Activated CD8-positive, alpha-beta memory T cell treated with anti-CD3 and anti-CD28 coated beads for 1 hour (primary cell): ENCODE data around the gene RXFP4.

Source experiments
- DNase-seq, 2 donors: peaks; one replicate each; pipeline ENCODE4 v3.0.0-alpha.2; 2020; ENCODE audit warnings: low read depth in 1 of 2; ENCODE audit errors: extremely low read depth in 1 of 2

RXFP4 gene

DNA sequence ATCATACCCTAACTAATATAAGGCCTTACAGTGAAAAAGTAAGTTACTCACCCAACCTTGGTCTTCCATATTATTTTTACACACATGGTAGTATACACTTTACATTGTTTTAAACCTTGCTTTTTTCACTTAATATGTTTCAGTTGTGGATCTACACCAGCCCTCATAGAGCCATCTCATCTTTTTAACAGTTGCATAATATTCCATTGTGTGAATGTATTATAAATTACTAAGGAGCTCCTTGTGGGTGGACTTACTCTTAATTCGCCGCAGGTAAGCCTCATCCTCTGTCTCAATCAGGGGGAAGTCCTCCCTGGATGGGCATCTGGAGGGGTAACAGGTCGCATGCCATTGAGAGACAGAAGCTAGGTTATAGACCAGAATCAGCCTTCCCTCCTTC lies 13.2 kb downstream of the RXFP4 start:
- no peak for DNase-seq

DNA sequence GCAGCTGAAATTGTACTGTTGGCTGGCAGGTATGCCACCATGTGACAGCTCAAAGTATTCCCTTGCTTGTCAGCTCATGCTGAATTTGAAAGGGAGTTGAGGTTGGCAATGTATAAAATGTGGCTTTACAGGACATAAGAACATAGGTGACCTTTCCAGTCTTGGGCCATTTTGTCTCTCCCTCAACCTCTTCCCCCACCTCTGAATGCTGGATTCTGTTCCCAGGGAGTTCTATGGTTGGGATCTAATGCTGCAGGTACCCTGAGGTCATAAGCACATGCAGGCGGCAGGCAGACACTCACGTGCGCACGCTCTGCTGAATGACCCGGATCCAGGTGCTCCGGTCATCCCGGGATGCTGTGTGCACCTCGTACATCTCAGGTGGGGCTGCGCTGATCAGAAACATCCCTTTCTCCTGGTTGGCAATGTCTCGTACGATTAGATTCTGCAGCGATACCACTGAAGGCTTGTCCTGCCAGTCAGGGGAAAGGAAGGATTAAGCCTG lies 16.0 kb downstream of the RXFP4 start:
- DNase-seq, result no peak

DNA sequence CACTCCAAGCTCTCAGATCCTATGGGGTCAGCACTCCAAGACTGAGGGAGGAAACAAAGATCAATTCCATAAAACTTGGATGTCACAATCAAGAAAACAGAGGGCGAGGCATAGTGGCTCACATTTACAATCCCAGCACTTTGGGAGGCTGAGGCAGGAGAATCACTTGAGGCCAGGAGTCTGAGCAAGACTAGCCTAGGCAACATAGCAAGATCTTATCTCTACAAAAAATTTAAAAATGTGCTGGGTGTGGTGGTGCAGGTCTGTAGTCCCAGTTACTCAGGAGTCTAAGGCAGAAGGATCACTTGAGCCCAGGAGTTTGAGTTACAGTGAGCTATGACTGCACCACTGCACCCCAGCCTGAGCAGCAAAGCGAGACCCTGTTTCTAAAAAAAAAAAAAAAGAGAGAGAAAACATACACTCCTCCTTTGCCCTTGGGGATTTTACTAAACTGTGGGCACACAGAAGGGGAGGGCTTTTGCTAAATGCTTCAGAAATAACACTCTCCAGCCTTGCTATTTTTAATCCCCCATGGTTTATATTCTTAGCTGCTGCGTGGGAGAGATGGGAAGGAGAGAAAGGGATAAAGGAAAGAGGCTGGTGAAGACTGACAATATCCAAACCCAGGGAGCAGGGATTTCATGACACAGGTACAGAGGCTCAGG lies 18.8 kb downstream of the RXFP4 start:
- DNase-seq, result no peak

- no peak for DNase-seq
Observed at GRCh38 chr1:155961937-155962336, 20.5 kb downstream of the RXFP4 start.

- no peak for DNase-seq
Observed at GRCh38 chr1:155962599-155963211, 21.3 kb downstream of the RXFP4 start.

DNA sequence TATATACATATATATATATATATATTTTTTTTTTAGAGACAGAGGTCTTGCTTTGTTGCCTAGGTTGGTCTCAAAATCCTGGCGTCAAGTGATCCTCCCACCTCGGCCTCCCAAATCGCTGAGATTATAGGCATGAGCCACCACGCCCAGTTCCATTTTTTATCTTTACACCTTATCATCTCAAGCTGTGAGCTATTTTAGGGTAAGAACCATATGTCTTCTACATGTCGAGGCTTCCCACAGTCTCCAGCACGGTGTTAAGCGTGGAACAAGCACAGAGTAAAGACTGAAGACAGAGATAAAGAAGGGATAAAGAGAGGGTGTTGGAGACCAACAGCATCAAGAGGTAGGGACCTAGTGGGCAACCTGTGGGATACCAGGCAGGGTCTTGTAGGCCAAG lies 22.8 kb downstream of the RXFP4 start:
- DNase-seq, result no peak

GRCh38 chr1:155966135-155966534 lies 24.7 kb downstream of the RXFP4 start:
- DNase-seq, result no peak

- no peak for DNase-seq
Observed at GRCh38 chr1:155966750-155967149, 25.3 kb downstream of the RXFP4 start.

DNA sequence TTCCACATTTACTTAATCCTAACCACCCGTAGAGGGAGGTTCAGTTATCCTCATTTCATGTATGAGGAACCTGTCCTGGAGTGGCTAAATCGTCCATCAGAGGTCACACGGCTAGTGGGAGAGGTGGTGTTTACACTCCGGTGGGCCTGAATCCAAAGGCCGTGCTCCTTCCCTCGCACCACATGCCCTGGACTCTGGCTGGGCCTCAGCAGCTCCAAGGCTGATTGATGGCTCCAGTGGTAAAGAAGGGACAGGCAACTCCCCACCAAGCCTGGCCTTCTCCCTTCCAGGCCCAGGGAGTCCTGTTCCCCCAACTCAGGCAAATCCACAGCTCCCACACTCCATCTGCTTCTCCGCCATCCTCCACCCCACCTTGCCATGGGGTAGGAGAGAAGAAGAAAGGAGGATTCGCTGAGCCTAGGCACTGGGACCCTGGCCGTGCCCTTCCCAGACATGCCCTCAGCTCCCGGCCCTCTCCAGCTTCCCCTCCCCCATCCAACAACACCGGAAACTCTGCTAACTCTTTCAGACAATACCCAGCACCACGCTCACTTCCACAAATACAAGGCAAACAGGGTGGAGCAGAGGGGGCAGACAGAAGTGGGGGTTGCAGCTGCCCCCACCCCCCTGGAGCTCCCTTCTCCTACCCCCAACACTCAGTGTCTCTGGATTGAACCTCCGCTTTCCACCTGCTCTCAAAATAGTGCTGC lies 26.1 kb downstream of the RXFP4 start:
- DNase-seq, result no peak

DNA sequence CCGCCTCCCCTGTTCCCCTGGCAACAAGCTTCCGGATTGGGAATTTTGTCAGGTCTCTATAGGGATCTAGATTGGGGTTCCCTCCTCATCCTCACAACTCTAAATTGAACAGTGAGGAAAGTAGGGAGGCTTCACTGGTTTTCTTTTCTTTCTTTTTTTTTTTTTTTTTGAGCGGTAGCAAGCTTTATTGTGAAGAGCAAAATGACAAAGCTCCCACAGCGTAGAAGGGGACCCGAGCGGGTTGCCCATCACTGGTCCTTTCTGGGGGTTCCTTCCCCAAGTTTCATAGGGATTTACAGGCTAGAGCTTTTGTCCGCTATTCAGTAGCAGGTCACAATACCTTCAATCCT lies 26.6 kb downstream of the RXFP4 start:
- DNase-seq, result no peak

DNA sequence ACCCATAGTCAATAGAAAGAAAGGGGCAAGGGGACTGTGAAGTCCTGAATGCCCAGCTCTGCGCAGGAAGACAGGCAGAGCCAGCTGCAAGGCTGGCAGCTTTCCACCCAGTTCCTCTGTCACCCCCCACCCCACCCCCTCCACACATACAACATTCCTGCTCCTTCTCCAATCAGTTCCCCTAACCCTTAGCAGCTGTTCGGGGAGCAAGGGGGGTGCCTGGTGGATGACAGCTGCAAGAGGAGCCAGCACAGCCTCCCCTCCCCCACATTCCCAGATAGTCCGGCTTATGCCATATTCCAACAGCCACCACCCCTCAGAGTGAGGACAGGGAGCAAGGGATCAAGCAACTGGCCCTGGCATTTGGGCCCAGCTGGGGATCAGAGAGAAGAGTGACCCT lies 27.2 kb downstream of the RXFP4 start:
- no peak for DNase-seq

DNA sequence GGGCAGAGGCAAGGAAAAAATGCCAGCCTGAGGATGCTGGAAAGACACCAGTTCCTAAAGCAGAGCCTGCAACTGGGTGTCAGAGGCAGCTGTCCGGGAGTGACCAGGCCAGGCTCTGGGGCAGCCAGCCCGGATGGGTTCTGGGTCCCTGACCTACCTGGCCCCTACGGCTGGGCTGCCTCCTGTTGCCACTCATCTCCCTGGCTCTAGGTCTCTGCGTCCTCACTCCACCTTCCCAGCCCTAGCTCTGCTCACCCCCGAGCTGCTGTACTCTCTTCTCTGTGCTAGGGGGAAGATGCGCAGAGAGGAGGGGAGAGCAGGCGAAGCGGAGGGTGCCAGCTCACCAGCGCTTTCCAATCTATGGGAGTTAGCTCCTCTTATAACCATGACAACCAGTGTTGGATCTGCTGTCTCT lies 27.9 kb downstream of the RXFP4 start:
- DNase-seq, result no peak

- DNase-seq, result no peak
Observed at GRCh38 chr1:155970531-155971167, 29.2 kb downstream of the RXFP4 start.

DNA sequence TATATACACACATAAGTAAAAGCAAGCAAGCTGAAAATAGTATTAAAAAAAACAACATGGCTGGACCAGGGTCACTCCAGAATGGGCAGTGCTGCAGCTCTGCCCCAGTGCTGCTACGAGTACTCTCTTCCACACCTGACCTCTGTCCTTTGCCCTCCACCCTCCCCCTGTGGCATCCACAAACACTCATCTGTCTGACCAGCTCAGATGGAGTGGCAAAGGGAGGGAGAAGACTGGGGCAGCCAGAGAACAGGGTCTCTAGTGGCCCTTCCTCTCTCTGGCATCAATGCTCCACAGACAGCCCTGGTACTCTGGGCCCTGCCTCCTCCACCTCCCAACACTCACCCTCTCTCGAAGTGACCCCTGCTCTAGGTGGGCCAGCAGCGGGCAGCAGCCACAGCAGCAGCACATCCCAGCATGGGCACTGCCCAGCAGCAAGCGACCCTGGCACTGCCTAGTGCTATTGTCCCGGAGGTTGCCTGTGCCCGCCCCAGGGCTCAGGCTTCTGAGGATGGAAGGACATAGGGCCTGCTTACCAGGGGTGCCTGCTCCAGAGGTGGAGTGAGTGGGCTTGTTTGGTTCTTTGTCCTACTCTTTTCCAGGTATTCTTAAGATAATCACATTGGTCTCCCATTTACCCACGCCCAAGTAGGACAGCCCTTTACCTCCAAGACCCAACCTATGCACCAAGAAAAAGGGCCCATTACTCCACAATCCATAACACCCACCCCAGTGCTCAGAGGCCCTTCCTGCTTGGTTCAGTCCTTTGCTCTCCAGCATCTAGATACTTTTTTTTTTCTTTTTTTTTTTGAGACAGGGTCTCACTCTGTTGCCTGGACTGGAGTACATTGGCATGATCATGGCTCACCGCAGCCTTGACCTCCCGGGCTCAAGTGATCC lies 30.7 kb downstream of the RXFP4 start:
- DNase-seq, result no peak

DNA sequence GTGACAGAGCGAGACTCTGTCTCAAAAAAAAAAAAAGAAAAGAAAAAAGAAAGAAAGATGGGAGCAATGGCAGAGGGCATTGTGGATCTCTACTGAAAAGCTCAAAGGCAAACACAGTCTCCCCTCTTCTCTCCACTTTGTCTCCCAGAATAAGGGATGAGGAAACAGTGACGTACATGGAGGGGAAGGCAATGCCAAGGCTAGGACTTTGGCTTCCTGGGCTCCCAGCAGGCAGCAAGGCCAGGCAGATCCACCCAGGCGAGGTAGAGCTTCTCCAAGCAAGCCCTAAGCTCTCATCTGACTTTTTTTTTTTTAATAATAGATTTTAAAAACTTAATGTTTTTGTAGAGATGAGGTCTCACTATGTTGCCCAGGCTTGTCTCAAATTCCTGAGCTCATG lies 32.3 kb downstream of the RXFP4 start:
- DNase-seq, result no peak

- DNase-seq, result no peak
Observed at GRCh38 chr1:155974208-155975115, 33.0 kb downstream of the RXFP4 start.

GRCh38 chr1:155975375-155976061 lies 34.1 kb downstream of the RXFP4 start:
- DNase-seq, result no peak

DNA sequence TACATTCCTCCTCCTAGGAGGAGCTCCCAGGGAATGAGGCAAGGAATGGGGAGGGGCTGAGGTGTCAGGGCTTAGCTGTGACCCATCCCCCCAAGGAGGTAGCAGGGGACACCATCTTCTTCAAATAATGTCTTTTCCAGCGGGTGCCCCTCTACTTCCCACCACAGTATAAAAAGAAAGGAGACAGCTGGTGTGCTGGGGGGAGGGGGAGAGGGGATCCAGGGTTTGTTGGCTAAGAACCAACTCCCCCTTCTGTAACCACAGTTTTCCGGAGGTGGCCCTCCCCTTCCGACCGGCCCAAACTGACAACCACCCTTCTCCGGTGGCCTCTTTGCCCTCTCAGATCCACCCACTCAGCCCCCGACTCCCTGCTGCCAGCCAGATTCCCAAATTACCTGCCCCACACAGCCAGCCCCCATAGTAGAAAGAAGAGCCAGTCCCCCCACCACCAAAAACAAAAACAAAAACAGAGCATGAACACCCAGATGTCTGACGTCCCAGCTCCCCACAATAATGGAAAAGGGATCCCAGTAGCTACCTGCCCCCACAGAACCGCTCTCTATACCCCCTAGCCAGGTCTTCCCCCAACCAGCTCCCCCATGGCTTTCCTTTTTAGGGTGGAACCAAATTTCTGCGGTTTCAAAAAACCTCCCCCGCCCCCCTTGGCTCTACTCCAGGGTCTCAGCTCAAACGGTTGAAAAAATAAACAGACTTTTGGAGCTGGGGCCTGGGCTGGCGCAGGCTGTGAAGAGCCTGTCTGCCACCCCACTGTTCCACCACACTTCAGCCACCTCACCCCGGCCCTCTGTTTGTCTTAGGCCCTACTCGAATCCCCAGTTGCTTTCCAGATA lies 34.8 kb downstream of the RXFP4 start:
- DNase-seq, result peak; percentile 49 to 60
